ENCODE measurements around the gene PGA4.

- TF ChIP-seq POLR2A (IDR thresholded peaks at IDR 0.05) (no peak), CTCF (IDR thresholded peaks at IDR 0.05) (no peak)
Observed at GRCh38 chr11:61172356-61172755, 49.8 kb upstream of the PGA4 start.

All from tibial nerve (tissue), 3 donors.